ENCODE data around the gene SPIN1.

DNA sequence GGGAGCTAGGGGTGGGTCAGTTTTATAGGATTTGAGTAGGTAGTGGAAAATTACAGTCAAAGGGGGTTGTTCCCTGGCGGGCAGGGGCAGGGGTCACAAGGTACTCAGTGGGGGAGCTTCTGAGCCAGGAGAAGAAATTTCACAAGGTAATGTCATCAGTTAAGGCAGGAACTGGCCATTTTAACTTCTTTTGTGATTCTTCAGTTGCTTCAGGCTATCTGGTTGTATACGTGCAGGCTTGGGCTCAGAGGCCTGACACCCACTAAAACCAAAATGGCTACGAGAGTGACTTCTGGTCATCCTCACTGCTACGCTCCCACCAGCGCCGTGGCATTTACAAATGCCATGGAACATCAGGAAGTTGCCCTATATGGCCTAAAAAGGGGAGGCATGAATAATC lies 126.0 kb downstream of the SPIN1 start:
- TF ChIP-seq, protein P1, sequence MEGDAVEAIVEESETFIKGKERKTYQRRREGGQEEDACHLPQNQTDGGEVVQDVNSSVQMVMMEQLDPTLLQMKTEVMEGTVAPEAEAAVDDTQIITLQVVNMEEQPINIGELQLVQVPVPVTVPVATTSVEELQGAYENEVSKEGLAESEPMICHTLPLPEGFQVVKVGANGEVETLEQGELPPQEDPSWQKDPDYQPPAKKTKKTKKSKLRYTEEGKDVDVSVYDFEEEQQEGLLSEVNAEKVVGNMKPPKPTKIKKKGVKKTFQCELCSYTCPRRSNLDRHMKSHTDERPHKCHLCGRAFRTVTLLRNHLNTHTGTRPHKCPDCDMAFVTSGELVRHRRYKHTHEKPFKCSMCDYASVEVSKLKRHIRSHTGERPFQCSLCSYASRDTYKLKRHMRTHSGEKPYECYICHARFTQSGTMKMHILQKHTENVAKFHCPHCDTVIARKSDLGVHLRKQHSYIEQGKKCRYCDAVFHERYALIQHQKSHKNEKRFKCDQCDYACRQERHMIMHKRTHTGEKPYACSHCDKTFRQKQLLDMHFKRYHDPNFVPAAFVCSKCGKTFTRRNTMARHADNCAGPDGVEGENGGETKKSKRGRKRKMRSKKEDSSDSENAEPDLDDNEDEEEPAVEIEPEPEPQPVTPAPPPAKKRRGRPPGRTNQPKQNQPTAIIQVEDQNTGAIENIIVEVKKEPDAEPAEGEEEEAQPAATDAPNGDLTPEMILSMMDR (IDR thresholded peaks at IDR 0.05; ENCODE audit: poor library complexity): no peak
- no peak for TF ChIP-seq EZH2 (IDR thresholded peaks at IDR 0.05; ENCODE audit: borderline replicate concordance)

All from hepatocyte (in vitro differentiated cells).